Activated naive CD8-positive, alpha-beta T cell treated with anti-CD3 and anti-CD28 coated beads for 36 hours (primary cell): ENCODE results near the gene MYO15A. TPM values are rescaled to one million over a fixed set of nuclear protein-coding genes. Genes with fewer than 3 reads are reported as not detected.

ENCODE experiments used
- DNase-seq: peaks from one replicate; pipeline ENCODE4 v3.0.0; 2021
- H3K27ac Mint-ChIP-seq: one replicate; pipeline ENCODE4 v1.8.0; 2022; ENCODE audit warnings: mild to moderate bottlenecking, moderate library complexity, mixed read lengths
- H3K27me3 Mint-ChIP-seq: one replicate; pipeline ENCODE4 v1.8.0; 2022; ENCODE audit warnings: mild to moderate bottlenecking, mixed read lengths
- H3K36me3 Mint-ChIP-seq: one replicate; pipeline ENCODE4 v1.8.0; 2021; ENCODE audit warnings: mild to moderate bottlenecking, mixed read lengths
- H3K4me1 Mint-ChIP-seq: one replicate; pipeline ENCODE4 v1.8.0; 2021; ENCODE audit warnings: mixed read lengths
- H3K4me3 Mint-ChIP-seq: one replicate; pipeline ENCODE4 v1.8.0; 2022; ENCODE audit warnings: mild to moderate bottlenecking, moderate library complexity, mixed read lengths
- H3K9me3 Mint-ChIP-seq: one replicate; pipeline ENCODE4 v1.8.0; 2022; ENCODE audit warnings: mixed read lengths
- total RNA-seq, 2 experiments: library from RNA; stranded (reverse); gene quantifications; one replicate each; pipeline ENCODE4 v1.2.3, GENCODE V29; 2021

MYO15A gene
- total RNA-seq, 2 experiments from 2014 or later = 0.60 to 0.68 TPM

GRCh38 chr17:18139092-18139491 lies 30.5 kb downstream of the MYO15A start:
- H3K27ac Mint-ChIP-seq = no peak overlapping the region
- H3K36me3 Mint-ChIP-seq = no peaks in the 10 kb centered on the region

GRCh38 chr17:18139498-18139897 lies 30.9 kb downstream of the MYO15A start:
- no peak overlapping the region for H3K4me3 Mint-ChIP-seq
- no peaks in the 10 kb centered on the region for H3K27me3 Mint-ChIP-seq
- H3K4me1 Mint-ChIP-seq = no peaks in the 10 kb centered on the region
- no peaks in the 10 kb centered on the region for H3K36me3 Mint-ChIP-seq
- no peak for DNase-seq
- H3K27ac Mint-ChIP-seq = no peak overlapping the region
- H3K9me3 Mint-ChIP-seq = no peaks in the 10 kb centered on the region

More at GRCh38 chr17:18139092-18139491, 30.5 kb downstream of the MYO15A start:
- Mint-ChIP-seq H3K9me3 (no peaks in the 10 kb centered on the region), H3K4me3 (no peak overlapping the region), H3K4me1 (no peaks in the 10 kb centered on the region), H3K27me3 (no peaks in the 10 kb centered on the region)
- DNase-seq = no peak

- H3K27me3 Mint-ChIP-seq = no peaks in the 10 kb centered on the region
Measured at GRCh38 chr17:18139949-18140348, 31.4 kb downstream of the MYO15A start.

GRCh38 chr17:18140648-18141047 lies 32.1 kb downstream of the MYO15A start:
- Mint-ChIP-seq H3K4me3 (no peak overlapping the region), H3K4me1 (no peaks in the 10 kb centered on the region), H3K36me3 (no peaks in the 10 kb centered on the region), H3K27me3 (no peaks in the 10 kb centered on the region), H3K9me3 (no peaks in the 10 kb centered on the region), H3K27ac (no peak overlapping the region)
- DNase-seq = no peak

More at GRCh38 chr17:18139949-18140348, 31.4 kb downstream of the MYO15A start:
- DNase-seq = no peak
- H3K4me1 Mint-ChIP-seq = no peaks in the 10 kb centered on the region
- no peak overlapping the region for H3K27ac Mint-ChIP-seq
- no peaks in the 10 kb centered on the region for H3K9me3 Mint-ChIP-seq
- H3K36me3 Mint-ChIP-seq = no peaks in the 10 kb centered on the region
- no peak overlapping the region for H3K4me3 Mint-ChIP-seq

- no peak overlapping the region for H3K4me3 Mint-ChIP-seq
- no peaks in the 10 kb centered on the region for H3K27me3 Mint-ChIP-seq
- no peaks in the 10 kb centered on the region for H3K4me1 Mint-ChIP-seq
- no peaks in the 10 kb centered on the region for H3K36me3 Mint-ChIP-seq
- no peak overlapping the region for H3K27ac Mint-ChIP-seq
- no peaks in the 10 kb centered on the region for H3K9me3 Mint-ChIP-seq
- no peak for DNase-seq
Measured at GRCh38 chr17:18141210-18141803, 32.8 kb downstream of the MYO15A start.

- H3K27ac Mint-ChIP-seq = no peak overlapping the region
- H3K36me3 Mint-ChIP-seq = no peaks in the 10 kb centered on the region
- no peaks in the 10 kb centered on the region for H3K4me1 Mint-ChIP-seq
- H3K27me3 Mint-ChIP-seq = no peaks in the 10 kb centered on the region
- no peak overlapping the region for H3K4me3 Mint-ChIP-seq
- H3K9me3 Mint-ChIP-seq = no peaks in the 10 kb centered on the region
- DNase-seq = no peak
Measured at GRCh38 chr17:18142417-18142816, 33.9 kb downstream of the MYO15A start.

- Mint-ChIP-seq H3K27ac (no peak overlapping the region), H3K36me3 (no peaks in the 10 kb centered on the region), H3K9me3 (no peaks in the 10 kb centered on the region), H3K4me3 (no peak overlapping the region), H3K27me3 (no peaks in the 10 kb centered on the region), H3K4me1 (no peaks in the 10 kb centered on the region)
- DNase-seq = no peak
Measured at GRCh38 chr17:18143044-18143936, 34.7 kb downstream of the MYO15A start.

- no peaks in the 10 kb centered on the region for H3K36me3 Mint-ChIP-seq
- no peak overlapping the region for H3K4me3 Mint-ChIP-seq
- no peaks in the 10 kb centered on the region for H3K27me3 Mint-ChIP-seq
- H3K27ac Mint-ChIP-seq = no peak overlapping the region
- no peak for DNase-seq
- H3K4me1 Mint-ChIP-seq = no peaks in the 10 kb centered on the region
- no peaks in the 10 kb centered on the region for H3K9me3 Mint-ChIP-seq
Measured at GRCh38 chr17:18144261-18144660, 35.7 kb downstream of the MYO15A start.

- Mint-ChIP-seq H3K4me3 (no peak overlapping the region), H3K9me3 (no peaks in the 10 kb centered on the region), H3K4me1 (no peaks in the 10 kb centered on the region), H3K27ac (no peak overlapping the region), H3K36me3 (no peaks in the 10 kb centered on the region), H3K27me3 (no peaks in the 10 kb centered on the region)
- no peak for DNase-seq
Measured at GRCh38 chr17:18144855-18145254, 36.3 kb downstream of the MYO15A start.

- no peak for DNase-seq
- Mint-ChIP-seq H3K4me3 (no peak overlapping the region), H3K4me1 (no peaks in the 10 kb centered on the region), H3K36me3 (no peaks in the 10 kb centered on the region), H3K27ac (no peak overlapping the region), H3K27me3 (no peaks in the 10 kb centered on the region), H3K9me3 (no peaks in the 10 kb centered on the region)
Measured at GRCh38 chr17:18145811-18146210, 37.3 kb downstream of the MYO15A start.

GRCh38 chr17:18146259-18146658 lies 37.7 kb downstream of the MYO15A start:
- Mint-ChIP-seq H3K27me3 (no peaks in the 10 kb centered on the region), H3K4me1 (no peaks in the 10 kb centered on the region), H3K27ac (no peak overlapping the region), H3K4me3 (no peak overlapping the region), H3K9me3 (no peaks in the 10 kb centered on the region), H3K36me3 (no peaks in the 10 kb centered on the region)
- no peak for DNase-seq

- H3K36me3 Mint-ChIP-seq = no peaks in the 10 kb centered on the region
- H3K9me3 Mint-ChIP-seq = no peaks in the 10 kb centered on the region
- no peak overlapping the region for H3K27ac Mint-ChIP-seq
- no peak for DNase-seq
- no peak overlapping the region for H3K4me3 Mint-ChIP-seq
- no peaks in the 10 kb centered on the region for H3K4me1 Mint-ChIP-seq
- no peaks in the 10 kb centered on the region for H3K27me3 Mint-ChIP-seq
Measured at GRCh38 chr17:18146980-18147379, 38.4 kb downstream of the MYO15A start.

GRCh38 chr17:18148586-18148985 lies 40.0 kb downstream of the MYO15A start:
- Mint-ChIP-seq H3K9me3 (no peaks in the 10 kb centered on the region), H3K27me3 (no peaks in the 10 kb centered on the region), H3K27ac (no peak overlapping the region), H3K4me3 (no peak overlapping the region), H3K36me3 (no peaks in the 10 kb centered on the region), H3K4me1 (peaks cover 6% of the 10 kb centered on the region)
- DNase-seq = no peak

- Mint-ChIP-seq H3K9me3 (no peaks in the 10 kb centered on the region), H3K36me3 (no peaks in the 10 kb centered on the region), H3K4me1 (peaks cover 10% of the 10 kb centered on the region), H3K4me3 (no peak overlapping the region), H3K27me3 (no peaks in the 10 kb centered on the region), H3K27ac (no peak overlapping the region)
- DNase-seq = no peak
Measured at GRCh38 chr17:18151290-18151689, 42.7 kb downstream of the MYO15A start.

GRCh38 chr17:18155179-18155578 lies 46.6 kb downstream of the MYO15A start:
- no peak overlapping the region for H3K4me3 Mint-ChIP-seq

More at GRCh38 chr17:18155179-18155578, 46.6 kb downstream of the MYO15A start:
- H3K36me3 Mint-ChIP-seq = no peaks in the 10 kb centered on the region
- no peak for DNase-seq
- no peak overlapping the region for H3K27ac Mint-ChIP-seq
- no peaks in the 10 kb centered on the region for H3K27me3 Mint-ChIP-seq
- H3K4me1 Mint-ChIP-seq = peaks cover 21% of the 10 kb centered on the region
- no peaks in the 10 kb centered on the region for H3K9me3 Mint-ChIP-seq
